K562 (cell line): ENCODE measurements around the gene PMPCA.

Experiments
- BRD9 ChIP-seq: fragments of 450-650 bp; IDR thresholded peaks from 2 replicates; pipeline ENCODE4 v1.6.1; 2018; ENCODE audit warnings: low read depth; ENCODE audit not compliant: partially characterized antibody
- CAMTA2 ChIP-seq: fragments of 250-450 bp; sonication (Bioruptor Pico); conservative IDR thresholded peaks from 2 replicates; pipeline ENCODE4 v1.5.1; 2022
- CHD2 ChIP-seq: IDR thresholded peaks from 2 replicates; pipeline ENCODE4 v1.6.1; 2011; ENCODE audit warnings: low read depth, low read length
- EZH2 ChIP-seq: IDR thresholded peaks from 2 replicates; pipeline ENCODE4 v1.6.1; 2012; ENCODE audit warnings: low read depth, mild to moderate bottlenecking, inconsistent platforms, low read length, borderline replicate concordance
- KLF1 ChIP-seq: fragments of 450-650 bp; IDR thresholded peaks from 2 replicates; pipeline ENCODE4 v1.6.1; 2016; ENCODE audit warnings: missing genetic modification characterization, missing compliant biosample characterization
- MYBL2 ChIP-seq, 2 experiments: fragments of 450-650 bp in 1 of 2; sonication (generic) in 1 of 2; formaldehyde crosslinking in 1 of 2; IDR thresholded peaks; 2 replicates each; pipeline versions ENCODE4 v1.6.1 to v1.8.1; 2017 to 2022; ENCODE audit warnings: borderline replicate concordance in 1 of 2, inconsistent platforms in 1 of 2, low read depth in 1 of 2, mild to moderate bottlenecking in 1 of 2, missing genetic modification reagents in 1 of 2, moderate library complexity in 1 of 2
- MYC ChIP-seq, 2 experiments: fragments of 250-450 bp in 1 of 2; sonication (Bioruptor Pico) in 1 of 2; IDR thresholded peaks; 2 replicates each; pipeline versions ENCODE4 v1.5.1 to v1.6.1; 2012 to 2021; ENCODE audit warnings: low read depth in 2 of 2, borderline replicate concordance in 1 of 2, improper control_type of control experiment in 1 of 2, low read length in 1 of 2, mild to moderate bottlenecking in 1 of 2, moderate library complexity in 1 of 2
- NR3C1 ChIP-seq: sonication (generic); formaldehyde crosslinking; IDR thresholded peaks from 2 replicates; pipeline ENCODE4 v1.8.1; 2022; ENCODE audit warnings: missing genetic modification reagents
- ZNF707 ChIP-seq: fragments of 250-450 bp; sonication (Bioruptor Pico); conservative IDR thresholded peaks from 2 replicates; pipeline ENCODE4 v1.8.0; 2022; ENCODE audit warnings: inconsistent platforms, mild to moderate bottlenecking, moderate library complexity
- ZNF830 ChIP-seq: fragments of 250-450 bp; sonication (Bioruptor Pico); IDR thresholded peaks from 2 replicates; pipeline ENCODE4 v1.5.0; 2021; ENCODE audit warnings: mild to moderate bottlenecking
- TF ChIP-seq, protein P1 (sequence below), 3 experiments: IDR thresholded peaks in 2 of 3; conservative IDR thresholded peaks in 1 of 3; 2 replicates each; pipeline ENCODE4 v1.5.1; 2011 to 2012; ENCODE audit warnings: low read length in 3 of 3, mild to moderate bottlenecking in 3 of 3, control low read depth in 2 of 3, improper control_type of control experiment in 1 of 3, inconsistent platforms in 1 of 3, low read depth in 1 of 3, mixed read lengths in 1 of 3, moderate library complexity in 1 of 3; ENCODE audit not compliant: insufficient read depth in 2 of 3
- TF ChIP-seq, protein P2 (sequence below): fragments of 250-450 bp; sonication (Bioruptor Pico); IDR thresholded peaks from 2 replicates; pipeline ENCODE4 v1.8.0; 2022; ENCODE audit warnings: inconsistent platforms, mild to moderate bottlenecking, moderate library complexity, borderline replicate concordance

DNA sequence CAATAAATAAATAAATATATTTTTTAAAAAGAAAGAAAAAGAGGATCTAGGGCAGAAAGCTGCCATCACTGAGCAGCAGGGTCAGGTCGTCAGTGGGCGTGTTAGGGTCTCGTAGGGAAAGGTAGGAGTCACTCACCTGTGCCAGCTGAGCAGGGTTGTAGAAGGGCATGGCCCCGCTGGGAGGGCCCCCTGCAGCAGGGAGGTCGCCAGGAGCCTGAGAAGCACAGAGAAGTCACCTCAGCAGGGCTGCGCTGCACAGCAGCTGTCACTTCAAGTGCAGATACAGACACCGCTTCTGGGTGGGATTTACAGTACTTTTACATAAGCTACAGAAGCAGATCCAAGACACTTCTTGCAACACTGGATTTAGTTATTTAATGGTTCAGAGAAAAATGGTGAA is 33.2 kb downstream of the PMPCA start:
- no peak for TF ChIP-seq KLF1 (tag)
- TF ChIP-seq, protein P1, sequence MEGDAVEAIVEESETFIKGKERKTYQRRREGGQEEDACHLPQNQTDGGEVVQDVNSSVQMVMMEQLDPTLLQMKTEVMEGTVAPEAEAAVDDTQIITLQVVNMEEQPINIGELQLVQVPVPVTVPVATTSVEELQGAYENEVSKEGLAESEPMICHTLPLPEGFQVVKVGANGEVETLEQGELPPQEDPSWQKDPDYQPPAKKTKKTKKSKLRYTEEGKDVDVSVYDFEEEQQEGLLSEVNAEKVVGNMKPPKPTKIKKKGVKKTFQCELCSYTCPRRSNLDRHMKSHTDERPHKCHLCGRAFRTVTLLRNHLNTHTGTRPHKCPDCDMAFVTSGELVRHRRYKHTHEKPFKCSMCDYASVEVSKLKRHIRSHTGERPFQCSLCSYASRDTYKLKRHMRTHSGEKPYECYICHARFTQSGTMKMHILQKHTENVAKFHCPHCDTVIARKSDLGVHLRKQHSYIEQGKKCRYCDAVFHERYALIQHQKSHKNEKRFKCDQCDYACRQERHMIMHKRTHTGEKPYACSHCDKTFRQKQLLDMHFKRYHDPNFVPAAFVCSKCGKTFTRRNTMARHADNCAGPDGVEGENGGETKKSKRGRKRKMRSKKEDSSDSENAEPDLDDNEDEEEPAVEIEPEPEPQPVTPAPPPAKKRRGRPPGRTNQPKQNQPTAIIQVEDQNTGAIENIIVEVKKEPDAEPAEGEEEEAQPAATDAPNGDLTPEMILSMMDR (IDR thresholded peaks at IDR 0.05 in 2 of 3, conservative IDR thresholded peaks at IDR 0.05 in 1 of 3; ENCODE audit: insufficient read depth in 2 of 3, low read depth in 1 of 3, low read length in 3 of 3), result no peak
- TF ChIP-seq ZNF830 (CRISPR knock-in tag), result no peak
- no peak for TF ChIP-seq MYC (IDR thresholded peaks at IDR 0.05; ENCODE audit: low read depth, low read length)
- no peak for TF ChIP-seq MYC (CRISPR knock-in tag; IDR thresholded peaks at IDR 0.05; ENCODE audit: borderline replicate concordance, low read depth)
- no peak for TF ChIP-seq ZNF707
- no peak for TF ChIP-seq EZH2
- no peak for TF ChIP-seq CAMTA2 (CRISPR knock-in tag)
- TF ChIP-seq NR3C1 (CRISPR knock-in tag), result no peak
- TF ChIP-seq, protein P2, sequence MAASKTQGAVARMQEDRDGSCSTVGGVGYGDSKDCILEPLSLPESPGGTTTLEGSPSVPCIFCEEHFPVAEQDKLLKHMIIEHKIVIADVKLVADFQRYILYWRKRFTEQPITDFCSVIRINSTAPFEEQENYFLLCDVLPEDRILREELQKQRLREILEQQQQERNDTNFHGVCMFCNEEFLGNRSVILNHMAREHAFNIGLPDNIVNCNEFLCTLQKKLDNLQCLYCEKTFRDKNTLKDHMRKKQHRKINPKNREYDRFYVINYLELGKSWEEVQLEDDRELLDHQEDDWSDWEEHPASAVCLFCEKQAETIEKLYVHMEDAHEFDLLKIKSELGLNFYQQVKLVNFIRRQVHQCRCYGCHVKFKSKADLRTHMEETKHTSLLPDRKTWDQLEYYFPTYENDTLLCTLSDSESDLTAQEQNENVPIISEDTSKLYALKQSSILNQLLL (CRISPR knock-in tag), result no peak
- no peak for TF ChIP-seq CHD2
- no peak for TF ChIP-seq MYBL2 (IDR thresholded peaks at IDR 0.05; ENCODE audit: low read depth)
- TF ChIP-seq MYBL2 (CRISPR knock-in tag; IDR thresholded peaks at IDR 0.05; ENCODE audit: borderline replicate concordance), result no peak
- no peak for TF ChIP-seq BRD9
